Ramos (cell line): ENCODE measurements around the gene TOMM22.
"Not testable (repeated sequence)": the region's sequence is repeated elsewhere in the genome, so short reads cannot be mapped to it uniquely, and the experiment has no call there.

Source experiments
- in situ Hi-C: fragments of 300-500 bp; cut with MboI; formaldehyde crosslinking; loops from one replicate; pipeline ENCODE4 v1.14.3; 2022; ENCODE audit warnings: low sequenced_read_pairs; ENCODE audit not compliant: unreplicated experiment

Gene TOMM22

DNA sequence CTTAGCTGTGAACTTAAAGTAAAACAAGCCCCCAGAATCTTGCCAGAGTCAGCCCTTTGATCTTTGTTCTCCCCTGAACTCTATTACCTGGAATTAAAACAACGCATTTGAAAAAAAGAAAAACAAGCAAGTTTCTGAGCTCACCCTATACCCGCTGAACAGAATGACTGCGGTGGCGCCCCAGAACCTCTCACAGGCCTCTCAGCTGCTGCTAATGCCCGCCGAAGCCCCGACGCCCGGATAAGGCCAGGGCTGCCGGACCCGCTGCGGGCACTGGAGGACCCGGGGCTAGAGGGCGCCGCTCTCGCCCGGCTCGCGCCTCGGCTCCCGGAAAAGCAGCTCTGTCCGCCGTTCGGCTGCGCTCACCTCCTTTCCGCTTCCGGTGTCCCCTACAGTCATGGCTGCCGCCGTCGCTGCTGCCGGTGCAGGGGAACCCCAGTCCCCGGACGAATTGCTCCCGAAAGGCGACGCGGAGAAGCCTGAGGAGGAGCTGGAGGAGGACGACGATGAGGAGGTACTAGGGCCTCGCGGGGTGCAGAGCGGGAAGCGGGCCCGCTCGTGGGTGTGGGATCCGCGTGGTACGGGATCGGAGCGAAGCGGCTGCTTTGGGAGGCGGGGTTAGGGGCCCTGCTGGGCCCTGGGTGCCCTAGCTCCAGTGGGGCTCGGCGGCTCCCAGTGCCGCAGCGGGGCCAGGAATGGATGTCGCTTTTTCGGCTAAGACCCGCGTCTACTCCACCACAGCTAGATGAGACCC lies at the start of gene TOMM22:
TSS of gene TOMM22 (plus strand) at position 376 of the 754 bp plus-strand sequence. CDS start at position 398, 22 bp downstream.
- in situ Hi-C loops: no loop called here

GRCh38 chr22:38632528-38632927 lies 49.2 kb upstream of the TOMM22 start:
- in situ Hi-C loops: no loop called here

DNA sequence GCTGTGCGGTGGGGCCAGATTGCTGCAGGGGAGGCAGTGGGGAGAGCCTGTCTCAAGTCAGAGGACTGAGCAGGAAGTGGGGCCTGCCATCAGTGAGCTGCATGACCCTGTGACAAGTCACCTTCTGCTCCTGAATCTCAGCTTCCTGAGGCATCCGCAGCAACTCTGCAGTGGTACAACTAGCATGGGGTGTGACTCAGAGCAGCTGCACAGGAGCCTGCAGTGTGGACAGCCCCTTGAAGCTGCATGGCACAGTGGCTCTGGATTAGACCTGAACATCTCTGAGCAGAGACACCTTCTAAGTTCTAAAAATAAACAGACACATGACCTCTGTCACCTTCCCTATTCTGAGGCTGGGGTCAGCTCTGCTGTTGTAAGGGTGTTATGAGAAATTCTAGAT lies 43.5 kb upstream of the TOMM22 start:
- in situ Hi-C loops: no loop called here

DNA sequence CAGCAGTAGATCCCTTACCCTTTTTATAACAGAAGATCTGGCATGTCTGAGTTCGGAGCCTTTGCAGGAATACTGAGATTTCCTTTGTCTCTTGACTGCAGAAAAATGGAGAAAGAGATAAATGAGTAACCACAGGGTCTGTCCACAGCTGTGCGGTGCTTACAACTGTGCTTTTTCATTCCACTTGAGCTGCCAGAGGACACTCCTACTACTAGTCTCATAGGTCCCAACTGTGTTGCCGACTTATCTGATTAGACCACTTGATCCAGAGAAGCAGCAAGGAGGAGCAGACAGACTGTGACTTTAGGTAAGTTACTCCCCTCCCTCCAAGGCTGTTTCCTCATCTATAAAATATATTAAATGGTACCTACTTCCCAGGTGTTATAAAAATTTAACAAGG lies 43.0 kb upstream of the TOMM22 start:
- in situ Hi-C loops: no loop called here

- in situ Hi-C loops: no loop called here
These were observed 40.2 kb upstream of the TOMM22 start for GRCh38 chr22:38641476-38642040.

- in situ Hi-C loops: not testable (repeated sequence)
These were observed 37.5 kb upstream of the TOMM22 start for GRCh38 chr22:38644245-38644644.

- in situ Hi-C loops: no loop called here
These were observed 36.3 kb upstream of the TOMM22 start for GRCh38 chr22:38645430-38645829.

DNA sequence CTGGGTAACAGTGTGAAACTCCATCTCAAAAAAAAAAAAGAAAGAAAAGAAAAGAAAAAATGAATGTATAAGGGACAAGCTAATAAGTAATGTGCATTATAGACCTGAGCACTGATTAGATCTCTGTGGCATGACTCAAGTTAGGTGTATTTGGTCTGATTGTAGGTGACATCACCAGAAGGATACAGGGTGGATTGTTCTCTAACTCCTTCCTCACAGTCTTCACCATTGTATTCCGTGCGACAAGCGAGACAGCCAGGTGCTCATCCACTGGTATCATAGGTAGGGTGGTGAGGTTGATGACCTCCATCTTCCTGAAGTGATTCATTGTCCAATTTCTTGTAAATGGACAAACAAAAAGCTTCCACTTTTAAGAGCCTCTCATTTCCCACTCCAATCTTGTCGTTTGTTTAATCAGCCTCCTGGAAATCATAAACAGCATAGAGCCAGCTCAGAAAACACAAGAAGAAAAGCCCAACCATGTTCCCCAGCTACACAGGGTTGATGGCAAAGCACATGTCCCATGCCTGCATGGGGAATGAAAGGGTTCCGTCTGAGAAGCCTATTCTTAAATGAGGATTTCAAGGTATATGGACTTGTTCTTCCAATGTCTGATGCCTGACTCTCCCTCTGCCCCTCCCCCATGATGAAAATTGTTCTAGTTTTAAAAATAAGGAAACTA lies 31.8 kb upstream of the TOMM22 start:
- in situ Hi-C loops: no loop called here

DNA sequence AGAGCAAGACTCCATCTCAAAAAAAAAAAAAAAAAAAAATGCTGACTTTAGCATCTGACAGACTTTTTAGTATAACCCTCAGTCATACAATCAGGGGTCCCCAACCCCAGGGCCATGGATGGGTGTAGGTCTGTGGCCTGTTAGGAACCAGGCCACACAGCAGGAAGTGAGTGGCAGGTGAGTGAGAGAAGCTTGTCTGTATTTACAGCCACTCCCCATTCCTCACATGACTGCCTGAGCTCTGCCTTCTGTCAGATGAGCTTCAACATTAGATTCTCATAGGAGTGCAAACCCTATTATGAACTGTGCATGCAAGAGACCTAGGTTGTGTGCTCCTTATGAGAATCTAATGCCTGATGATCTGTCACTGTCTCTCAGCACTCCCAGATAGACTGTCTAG lies 28.9 kb upstream of the TOMM22 start:
- in situ Hi-C loops: no loop called here

- in situ Hi-C loops: no loop called here
These were observed 28.0 kb upstream of the TOMM22 start for GRCh38 chr22:38653741-38654140.

- in situ Hi-C loops: no loop called here
These were observed 26.1 kb upstream of the TOMM22 start for GRCh38 chr22:38655519-38656255.

- in situ Hi-C loops: no loop called here
These were observed 25.3 kb upstream of the TOMM22 start, which contains the start of the genes CBY1 and FAM227A for GRCh38 chr22:38656256-38657044. CBY1 (plus strand) TSS chr22:38656638; CDS start chr22:38668055, 11,417 bp downstream. FAM227A (minus strand) TSS chr22:38656392; CDS start chr22:38650168, 6,224 bp downstream.

DNA sequence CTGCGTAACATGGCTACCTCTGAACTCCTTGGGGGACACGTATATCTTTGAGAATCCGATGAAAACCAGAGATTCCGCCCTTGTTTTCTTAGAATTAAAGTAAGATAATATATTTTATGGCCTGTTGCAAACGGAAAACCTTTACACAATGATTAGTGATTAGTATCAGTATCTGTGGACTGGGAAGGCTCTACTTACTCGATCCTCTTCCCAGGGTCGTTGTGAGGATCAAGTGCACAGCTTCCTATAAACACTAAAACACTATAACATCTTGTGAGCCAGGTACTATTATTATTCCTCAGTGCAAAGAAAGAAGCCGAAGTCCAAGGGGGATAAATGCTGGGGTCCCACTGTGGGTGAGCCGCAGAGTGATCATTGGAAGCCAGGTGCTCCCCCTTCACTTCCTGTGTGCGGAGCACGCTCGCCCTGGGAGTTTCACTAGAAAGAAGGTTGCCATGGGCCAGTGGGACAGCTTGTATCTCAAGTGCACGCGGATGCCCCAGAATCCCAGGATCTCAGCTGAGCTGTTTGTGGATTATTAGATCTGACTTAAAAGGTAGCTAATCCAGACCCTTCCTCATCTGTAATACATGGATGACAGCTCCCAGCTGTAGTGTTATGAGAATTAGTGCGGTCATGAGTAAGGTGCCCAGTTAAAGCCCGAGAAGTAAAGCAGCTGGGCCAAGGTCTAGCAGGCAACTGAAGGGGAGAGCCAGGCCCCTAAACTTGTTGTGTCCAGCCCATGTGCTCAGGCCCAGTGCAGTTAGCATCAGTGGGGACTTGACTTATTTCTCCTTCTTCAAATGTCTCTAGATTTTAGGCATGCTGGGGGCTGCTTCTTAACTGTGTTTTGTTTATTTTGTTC lies 24.5 kb upstream of the TOMM22 start:
- in situ Hi-C loops: no loop called here

GRCh38 chr22:38674888-38675287 lies 6.9 kb upstream of the TOMM22 start:
- in situ Hi-C loops: no loop called here

- in situ Hi-C loops: no loop called here
These were observed 5.9 kb upstream of the TOMM22 start for GRCh38 chr22:38675833-38676232.

- in situ Hi-C loops: no loop called here
These were observed 3.1 kb downstream of the TOMM22 start for GRCh38 chr22:38684895-38685294.

DNA sequence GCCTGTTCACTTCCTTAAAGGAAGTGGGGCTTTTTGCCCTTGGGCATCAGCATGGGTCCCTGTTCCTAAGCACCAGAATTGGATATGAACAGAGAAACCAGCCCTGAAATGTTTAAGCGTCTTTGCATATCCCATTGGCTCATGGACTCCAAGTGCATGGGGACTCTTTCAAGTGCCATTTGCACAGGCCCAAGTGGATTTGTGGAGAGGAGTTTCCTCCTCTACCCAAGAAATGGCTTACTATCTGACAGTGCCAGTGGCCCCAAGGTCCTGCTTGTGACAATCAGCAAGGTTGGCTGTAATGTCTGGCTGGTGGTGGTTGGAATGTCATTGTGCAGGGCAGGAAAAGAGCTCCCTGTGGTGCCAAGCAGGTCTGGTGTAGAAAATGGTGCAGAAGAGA lies 4.0 kb downstream of the TOMM22 start:
- in situ Hi-C loops: no loop called here

DNA sequence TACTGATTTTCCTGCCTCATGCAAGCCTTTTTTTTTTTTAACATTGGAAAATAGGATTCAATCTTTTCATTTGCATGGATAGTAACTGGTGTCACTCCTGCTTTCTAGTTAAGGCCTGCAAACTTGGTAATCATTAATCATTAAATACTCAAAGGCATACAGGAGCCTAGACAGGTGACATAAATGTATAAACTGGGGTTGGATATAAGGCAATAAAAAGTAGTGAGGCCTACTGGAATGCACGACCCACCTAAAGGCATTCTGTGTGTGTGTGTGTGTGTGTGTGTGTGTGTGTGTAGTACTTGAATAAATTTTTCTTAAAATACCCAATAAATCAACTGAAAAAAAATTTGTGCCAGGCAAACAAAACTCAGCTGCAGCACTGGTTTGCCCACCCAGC lies 7.9 kb downstream of the TOMM22 start:
- in situ Hi-C loops: no loop called here

DNA sequence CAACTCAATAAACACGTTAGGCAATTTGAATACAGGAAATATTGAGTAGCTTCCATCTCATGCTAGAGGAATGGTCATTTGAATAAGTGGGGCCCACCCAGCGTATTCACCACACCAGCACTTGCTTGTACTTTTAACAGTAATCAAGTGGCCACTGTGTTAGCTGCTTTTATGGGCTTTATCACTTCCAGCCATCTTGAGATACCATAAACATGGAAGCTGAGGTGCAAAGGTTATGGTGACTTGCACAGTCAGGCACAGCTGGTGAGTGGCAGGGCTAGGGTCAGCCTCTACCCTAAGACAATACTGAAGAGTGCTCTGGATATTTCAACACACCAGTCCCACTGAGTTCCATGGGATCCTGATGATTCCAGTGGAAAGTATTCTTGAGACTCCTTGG lies 12.3 kb downstream of the TOMM22 start:
- in situ Hi-C loops: no loop called here
